Mammary epithelial cell (primary cell): ENCODE measurements around the gene EEF1AKMT1.

Experiments
- EZH2 ChIP-seq: IDR thresholded peaks from 2 replicates; pipeline ENCODE4 v1.6.1; 2012; ENCODE audit warnings: low read length, inconsistent platforms, borderline replicate concordance
- TF ChIP-seq, protein P1 (sequence below), 2 donors: IDR thresholded peaks in 1 of 2; conservative IDR thresholded peaks in 1 of 2; 2 replicates each; pipeline ENCODE4 v1.5.1; 2011 to 2012; ENCODE audit warnings: inconsistent platforms in 2 of 2, low read length in 2 of 2, mild to moderate bottlenecking in 2 of 2, control low read depth in 1 of 2, low read depth in 1 of 2; ENCODE audit not compliant: insufficient read depth in 1 of 2; ENCODE audit errors: extremely low read depth in 1 of 2

GRCh38 chr13:20718958-20719566 is 54.7 kb downstream of the EEF1AKMT1 start:
- TF ChIP-seq, protein P1, sequence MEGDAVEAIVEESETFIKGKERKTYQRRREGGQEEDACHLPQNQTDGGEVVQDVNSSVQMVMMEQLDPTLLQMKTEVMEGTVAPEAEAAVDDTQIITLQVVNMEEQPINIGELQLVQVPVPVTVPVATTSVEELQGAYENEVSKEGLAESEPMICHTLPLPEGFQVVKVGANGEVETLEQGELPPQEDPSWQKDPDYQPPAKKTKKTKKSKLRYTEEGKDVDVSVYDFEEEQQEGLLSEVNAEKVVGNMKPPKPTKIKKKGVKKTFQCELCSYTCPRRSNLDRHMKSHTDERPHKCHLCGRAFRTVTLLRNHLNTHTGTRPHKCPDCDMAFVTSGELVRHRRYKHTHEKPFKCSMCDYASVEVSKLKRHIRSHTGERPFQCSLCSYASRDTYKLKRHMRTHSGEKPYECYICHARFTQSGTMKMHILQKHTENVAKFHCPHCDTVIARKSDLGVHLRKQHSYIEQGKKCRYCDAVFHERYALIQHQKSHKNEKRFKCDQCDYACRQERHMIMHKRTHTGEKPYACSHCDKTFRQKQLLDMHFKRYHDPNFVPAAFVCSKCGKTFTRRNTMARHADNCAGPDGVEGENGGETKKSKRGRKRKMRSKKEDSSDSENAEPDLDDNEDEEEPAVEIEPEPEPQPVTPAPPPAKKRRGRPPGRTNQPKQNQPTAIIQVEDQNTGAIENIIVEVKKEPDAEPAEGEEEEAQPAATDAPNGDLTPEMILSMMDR (conservative IDR thresholded peaks at IDR 0.05 in 1 of 2, IDR thresholded peaks at IDR 0.05 in 1 of 2; ENCODE audit: extremely low read depth in 1 of 2, insufficient read depth in 1 of 2, low read depth in 1 of 2, low read length in 2 of 2), result no peak
- TF ChIP-seq EZH2, result no peak
